K562 (cell line): ENCODE results near the gene KIF5C. TPM values are rescaled to one million over a fixed set of nuclear protein-coding genes. Genes with fewer than 3 reads are reported as not detected.

Experiments used
- ATAC-seq: fragments of 200-7000 bp; cut with Tn5 transposase; 3 replicates; pipeline ENCODE4 v1.9.1; 2020; ENCODE audit warnings: moderate library complexity
- BruUV-seq: library from RNA; stranded (reverse); fragments of 400-500 nt; replicated peaks from 2 replicates; lab custom pipeline; 2021; lab: Mats Ljungman, UMichigan
- CTCF ChIA-PET: fragments of 300-600 bp; formaldehyde crosslinking; extraction: SDS; loops from one replicate; lab custom pipeline; 2021; ENCODE audit warnings: low intra/inter-chr PET ratio; lab: Yijun Ruan, JAX
- POLR2A ChIA-PET: fragments of 300-600, 350-650 bp; sonication (Branson Sonifier 250); formaldehyde crosslinking; extraction: SDS; loops from one replicate; lab custom pipeline; 2021; ENCODE audit warnings: antibody characterized with exemption, inconsistent platforms; lab: Yijun Ruan, JAX
- DNase-seq, 4 experiments: peaks; one replicate each; pipeline versions ENCODE4 v3.0.0 to v3.0.0-alpha.2; 2011 to 2018; ENCODE audit warnings: low spot score in 3 of 4, mixed read lengths in 3 of 4; ENCODE audit errors: extremely low read depth in 1 of 4
- FAIRE-seq: peaks from 2 replicates; lab custom pipeline; 2011; peaks lifted over from hg19 to GRCh38; lab: Jason Lieb, UNC
- H2AFZ ChIP-seq: 2 replicates; pipeline ENCODE4 v1.6.0; 2011; ENCODE audit warnings: low read depth, low read length, control low read depth, inconsistent platforms
- H3K27ac ChIP-seq: fragments of 200-600 bp; 3 replicates; pipeline ENCODE4 v1.8.0; 2011; ENCODE audit warnings: low read depth, mild to moderate bottlenecking, control low read depth, inconsistent platforms, low read length, moderate library complexity, mixed read lengths; ENCODE audit errors: extremely low read depth
- H3K27me3 ChIP-seq, 2 experiments: fragments of 300-600 bp in 1 of 2; 2 replicates in 1 of 2; 3 replicates in 1 of 2; pipeline versions ENCODE4 v1.6.0 to v1.8.0; 2011; ENCODE audit warnings: inconsistent platforms in 2 of 2, low read length in 2 of 2, mild to moderate bottlenecking in 1 of 2, mixed read lengths in 1 of 2, moderate library complexity in 1 of 2; ENCODE audit not compliant: control insufficient read depth in 2 of 2, insufficient read depth in 2 of 2
- H3K36me3 ChIP-seq: fragments of 300-600 bp; 3 replicates; pipeline ENCODE4 v1.8.0; 2011; ENCODE audit warnings: mild to moderate bottlenecking, low read length, inconsistent platforms; ENCODE audit not compliant: control insufficient read depth, insufficient read depth
- H3K4me1 ChIP-seq, 2 experiments: fragments of 200-600 bp in 1 of 2; replicated peaks in 1 of 2; 2 replicates in 1 of 2; 3 replicates in 1 of 2; pipeline versions ENCODE4 v1.5.1 to v1.8.0; 2011; ENCODE audit warnings: inconsistent platforms in 2 of 2, low read length in 2 of 2, mild to moderate bottlenecking in 1 of 2, mixed read lengths in 1 of 2, moderate library complexity in 1 of 2; ENCODE audit not compliant: control insufficient read depth in 2 of 2, insufficient read depth in 2 of 2
- H3K4me2 ChIP-seq: 2 replicates; pipeline ENCODE4 v1.6.1; 2011; ENCODE audit warnings: low read length, control low read depth, inconsistent platforms, mixed read lengths; ENCODE audit not compliant: insufficient read depth
- H3K4me3 ChIP-seq: fragments of 200-600 bp; sonication (generic), shearing (Covaris generic); 2 replicates; pipeline ENCODE4 v1.5.1; 2016; ENCODE audit warnings: control low read depth, inconsistent platforms
- H3K79me2 ChIP-seq: fragments of 200-600 bp; 3 replicates; pipeline ENCODE4 v1.8.0; 2011; ENCODE audit warnings: low read length, inconsistent platforms; ENCODE audit not compliant: control insufficient read depth, insufficient read depth
- H3K9ac ChIP-seq, 2 experiments: 2 replicates each; pipeline versions ENCODE4 v1.6.0 to v1.6.1; 2011; ENCODE audit warnings: low read depth in 2 of 2, low read length in 2 of 2, control low read depth in 1 of 2, inconsistent platforms in 1 of 2, mild to moderate bottlenecking in 1 of 2, mixed read lengths in 1 of 2; ENCODE audit not compliant: insufficient read depth in 1 of 2
- H3K9me1 ChIP-seq: one replicate; pipeline ENCODE4 v1.6.0; 2011; ENCODE audit warnings: inconsistent platforms, mild to moderate bottlenecking, low read length, moderate library complexity; ENCODE audit not compliant: control insufficient read depth, insufficient read depth
- H3K9me3 ChIP-seq: replicated peaks from 2 replicates; pipeline ENCODE4 v1.5.1; 2011; ENCODE audit warnings: low read depth, low read length, inconsistent platforms; ENCODE audit not compliant: control insufficient read depth, insufficient read depth
- H4K20me1 ChIP-seq: replicated peaks from 2 replicates; pipeline ENCODE4 v1.6.1; 2011; ENCODE audit warnings: low read length, inconsistent platforms, mixed read lengths; ENCODE audit not compliant: control insufficient read depth, insufficient read depth
- ATF2 ChIP-seq: sonication (generic); formaldehyde crosslinking; IDR thresholded peaks from 2 replicates; pipeline ENCODE4 v1.8.1; 2022; ENCODE audit warnings: missing genetic modification reagents
- CREB5 ChIP-seq: fragments of 250-450 bp; sonication (Bioruptor Pico); IDR thresholded peaks from 2 replicates; pipeline ENCODE4 v1.5.0; 2020; ENCODE audit warnings: mild to moderate bottlenecking
- E2F8 ChIP-seq: fragments of 450-650 bp; IDR thresholded peaks from 2 replicates; pipeline ENCODE4 v1.7.1; 2018; ENCODE audit warnings: mild to moderate bottlenecking, low read depth; ENCODE audit not compliant: partially characterized antibody
- HDAC3 ChIP-seq: fragments of 450-650 bp; IDR thresholded peaks from 2 replicates; pipeline ENCODE4 v1.6.1; 2018; ENCODE audit warnings: borderline replicate concordance, mild to moderate bottlenecking, moderate library complexity; ENCODE audit not compliant: partially characterized antibody
- HLTF ChIP-seq: fragments of 450-650 bp; IDR thresholded peaks from 2 replicates; pipeline ENCODE4 v1.6.1; 2016
- IFI16 ChIP-seq: fragments of 250-450 bp; sonication (Bioruptor Pico); IDR thresholded peaks from 2 replicates; pipeline ENCODE4 v2.1.2; 2022; ENCODE audit warnings: mild to moderate bottlenecking, inconsistent platforms
- KDM2B ChIP-seq: fragments of 250-450 bp; sonication (Bioruptor Pico); IDR thresholded peaks from 2 replicates; pipeline ENCODE4 v1.8.0; 2021; ENCODE audit warnings: mild to moderate bottlenecking, moderate library complexity
- PRPF4 ChIP-seq: fragments of 200-400 bp; formaldehyde crosslinking; IDR thresholded peaks from one replicate; pipeline ENCODE4 v1.6.1; 2017; ENCODE audit warnings: low read length, low read depth, mild to moderate bottlenecking; ENCODE audit not compliant: insufficient read depth, poor library complexity, severe bottlenecking
- RBM34 ChIP-seq: fragments of 200-400 bp; formaldehyde crosslinking; IDR thresholded peaks from 2 replicates; pipeline ENCODE4 v1.6.1; 2018; ENCODE audit warnings: low read length, borderline replicate concordance; ENCODE audit not compliant: insufficient read depth
- TSC22D4 ChIP-seq: fragments of 450-650 bp; IDR thresholded peaks from 2 replicates; pipeline ENCODE4 v1.6.1; 2016; ENCODE audit warnings: missing genetic modification characterization, missing biosample characterization, control low read depth
- ZBTB8A ChIP-seq: fragments of 450-650 bp; IDR thresholded peaks from 2 replicates; pipeline ENCODE4 v1.6.1; 2018; ENCODE audit warnings: mild to moderate bottlenecking, moderate library complexity; ENCODE audit not compliant: partially characterized antibody
- ZNF146 ChIP-seq: IDR thresholded peaks from one replicate; pipeline ENCODE4 v1.6.1; 2018; ENCODE audit warnings: missing compliant biosample characterization; ENCODE audit not compliant: unreplicated experiment
- ZNF445 ChIP-seq: fragments of 250-450 bp; sonication (Bioruptor Pico); IDR thresholded peaks from 2 replicates; pipeline ENCODE4 v1.4.0; 2020; ENCODE audit warnings: low read depth, mild to moderate bottlenecking, moderate library complexity
- WGBS: fragments of 100-300 bp; shearing (Covaris generic); methylation state at CpG from one replicate; pipeline ENCODE4 v1.1.6; 2016; ENCODE audit warnings: low coverage, mixed read lengths; ENCODE audit not compliant: insufficient coverage; ENCODE audit errors: missing lambda C conversion rate; 5-methylcytosine and 5-hydroxymethylcytosine counted together
- in situ Hi-C: fragments of 300-500 bp; cut with MboI; formaldehyde crosslinking; loops from 4 replicates; pipeline ENCODE4 v1.15.0; 2018; ENCODE audit warnings: inconsistent platforms, mixed read lengths
- intact Hi-C: fragments of 100-400 bp; cut with micrococcal nuclease; formaldehyde crosslinking; loops from 2 replicates; pipeline ENCODE4 v1.14.2; 2022
- polyA plus RNA-seq, 8 experiments: library from polyadenylated mRNA; depleted of rRNA in 4 of 8; stranded (reverse) in 5 of 8; unstranded in 3 of 8; fragments of >200 nt; fragmentation: Nextera tagmentation in 2 of 8; fragmentation: Illumina TruSeq in 1 of 8; extraction: Ambion mirVana in 2 of 8; extraction: Trizol in 1 of 8; gene quantifications; 2 replicates each; pipeline versions ENCODE4 v1.2.1 to v1.2.3, GENCODE V29; 2011 to 2014; ENCODE audit warnings: inconsistent platforms in 1 of 8, missing spikeins in 1 of 8
- total RNA-seq, 7 experiments: library from RNA; depleted of rRNA in 6 of 7; stranded (reverse); fragments of >200 nt in 6 of 7; fragmentation: Illumina TruSeq in 2 of 7; extraction: Trizol in 2 of 7; gene quantifications; 2 replicates each; pipeline versions ENCODE4 v1.2.1 to v1.2.3, GENCODE V29; 2011 to 2021; ENCODE audit warnings: low replicate concordance in 1 of 7
- TF ChIP-seq, protein P1 (sequence below), 2 experiments: fragments of 250-450 bp in 1 of 2; fragments of 450-650 bp in 1 of 2; sonication (Bioruptor Pico) in 1 of 2; IDR thresholded peaks; 2 replicates each; pipeline versions ENCODE4 v1.6.1 to v1.8.0; 2016 to 2021; ENCODE audit warnings: mild to moderate bottlenecking in 2 of 2, moderate library complexity in 2 of 2, missing compliant biosample characterization in 1 of 2, missing genetic modification characterization in 1 of 2

Gene KIF5C
- total and polyA plus RNA-seq, 9 of the 15 experiments (the other 6 are each of a cell fraction or from before 2014, with no cell fraction given), result 0.01 to 0.09 (median 0.01) TPM; not detected in 6

DNA sequence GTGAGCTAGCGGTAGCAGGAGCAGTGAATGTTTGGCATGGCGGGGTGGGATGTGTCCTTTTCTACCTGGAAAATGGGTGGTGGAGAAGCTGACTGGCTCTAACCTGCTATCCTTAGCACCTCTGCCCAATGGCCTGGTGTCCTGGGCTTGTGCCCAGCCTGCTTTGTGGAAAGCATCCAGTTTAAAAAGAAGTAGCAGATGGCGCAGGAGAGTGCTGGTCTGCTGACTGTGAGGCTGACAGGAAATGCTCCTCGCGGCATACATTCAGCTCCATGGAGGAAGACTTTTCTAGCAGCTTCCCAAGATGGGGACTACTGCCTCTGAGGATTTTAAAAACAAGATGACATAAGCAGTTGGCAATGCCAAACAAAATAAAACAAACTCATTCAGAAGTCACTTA, 107.3 kb downstream of the KIF5C start:
- BruUV-seq, result no TSS peak
- ATAC-seq, result no peak
- no peaks in the 10 kb centered on the region for H3K9me3 ChIP-seq
- no peak for FAIRE-seq
- H3K4me3 ChIP-seq, result no peak overlapping the region
- WGBS, result 3% methylated on average over 5 of the region's 5 CpGs
- H4K20me1 ChIP-seq, result no peaks in the 10 kb centered on the region
- H3K9ac ChIP-seq, result no peak overlapping the region
- CTCF ChIA-PET, result no interaction called here
- no peaks in the 10 kb centered on the region for H3K9me1 ChIP-seq
- intact Hi-C loops, result no loop called here
- no peaks in the 10 kb centered on the region for H3K36me3 ChIP-seq
- H2AFZ ChIP-seq, result no peak overlapping the region
- H3K4me2 ChIP-seq, result no peak overlapping the region
- DNase-seq, result no peak
- in situ Hi-C loops, result loop anchor here (25.0 kb wide), 1 partner anchor 1045 kb away; no protein-coding TSS in a partner anchor
- POLR2A ChIA-PET, result interaction anchor here (1.2 to 2.0 kb wide), 2 partner anchors 13 to 337 kb away, joined by 4 to 10 read pairs; no protein-coding TSS in a partner anchor
- no peak overlapping the region for H3K27ac ChIP-seq
- H3K27me3 ChIP-seq, result no peaks in the 10 kb centered on the region
- H3K79me2 ChIP-seq, result no peaks in the 10 kb centered on the region
- no peaks in the 10 kb centered on the region for H3K4me1 ChIP-seq
- no peak for TF ChIP-seq PRPF4
- TF ChIP-seq KDM2B (CRISPR knock-in tag), result no peak
- no peak for TF ChIP-seq ZNF445
- TF ChIP-seq ZBTB8A, result no peak
- TF ChIP-seq ATF2, result no peak
- no peak for TF ChIP-seq TSC22D4 (tag)
- TF ChIP-seq HDAC3, result no peak
- TF ChIP-seq, protein P1, sequence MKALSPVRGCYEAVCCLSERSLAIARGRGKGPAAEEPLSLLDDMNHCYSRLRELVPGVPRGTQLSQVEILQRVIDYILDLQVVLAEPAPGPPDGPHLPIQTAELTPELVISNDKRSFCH (CRISPR knock-in tag; IDR thresholded peaks at IDR 0.05), result no peak
- TF ChIP-seq, protein P1 (tag; IDR thresholded peaks at IDR 0.05), result no peak
- no peak for TF ChIP-seq E2F8
- TF ChIP-seq IFI16 (CRISPR knock-in tag), result no peak
- TF ChIP-seq HLTF, result no peak
- no peak for TF ChIP-seq CREB5 (CRISPR knock-in tag)
- no peak for TF ChIP-seq RBM34
- no peak for TF ChIP-seq ZNF146 (CRISPR knock-in tag)
